ENCODE results near the gene HNMT.
"Not testable (repeated sequence)": the region's sequence is repeated elsewhere in the genome, so short reads cannot be mapped to it uniquely, and the experiment has no call there.

The HNMT gene

GRCh38 chr2:137964066-137964858 lies at the start of gene HNMT:
Gene HNMT, plus strand, starts transcription at chr2:137964473. Its CDS starts 19 bp downstream, at chr2:137964492.
- no peak for DNase-seq

DNA sequence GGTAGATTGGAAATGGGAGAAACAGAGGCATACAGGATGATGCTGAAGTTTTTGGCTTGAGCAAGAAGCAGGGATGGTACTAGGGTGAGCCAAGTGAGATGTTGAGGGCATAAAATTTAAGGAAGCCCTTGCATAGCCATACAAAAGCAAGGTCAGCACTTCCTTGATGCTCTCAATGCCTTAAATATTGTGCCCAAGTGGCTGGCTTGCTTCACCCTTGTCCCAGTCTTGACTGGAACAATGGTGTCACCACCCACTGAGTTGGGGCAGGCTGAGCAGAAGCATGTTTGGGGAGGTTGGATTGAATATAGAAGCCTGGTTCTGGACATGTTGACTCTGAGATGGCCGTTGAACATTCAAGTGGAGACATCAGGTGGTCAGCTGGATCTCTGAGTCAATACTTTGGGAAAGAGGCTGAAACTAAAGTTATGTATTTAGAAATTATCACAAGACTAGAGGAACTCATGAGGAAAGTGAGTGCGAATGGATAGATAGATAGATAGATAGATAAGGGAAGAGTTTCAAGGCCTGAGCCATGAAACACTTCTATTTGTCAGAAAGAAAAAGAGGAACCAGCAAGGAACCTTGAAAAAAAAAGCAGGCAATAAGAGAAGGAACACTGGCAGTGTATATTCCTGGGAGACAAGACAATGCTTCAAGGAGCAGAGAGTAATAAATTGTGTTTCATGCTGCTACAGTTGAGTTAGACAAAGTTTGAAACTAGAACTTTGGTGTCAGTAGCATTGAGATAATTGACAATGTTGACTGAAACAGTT lies 43.0 kb upstream of the HNMT start:
- DNase-seq: no peak

DNA sequence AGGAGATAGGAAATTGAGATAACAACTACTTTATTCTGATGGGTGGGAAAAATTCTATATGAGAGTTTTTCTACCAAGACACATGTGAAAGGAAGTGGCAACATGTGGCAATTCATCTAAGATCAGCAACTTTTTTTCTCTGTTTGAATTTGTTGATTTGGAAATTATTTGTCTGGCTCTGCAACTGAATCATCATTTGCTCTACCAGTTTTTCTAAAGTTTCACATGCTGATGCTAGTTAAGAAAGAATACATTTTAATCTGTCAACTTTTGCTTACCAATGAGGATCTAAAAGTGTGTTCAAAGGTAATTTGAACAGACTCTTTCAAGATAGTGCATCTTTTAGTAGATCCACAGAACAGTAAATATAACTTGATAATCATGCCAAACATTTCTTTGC lies 42.1 kb upstream of the HNMT start:
- not testable (repeated sequence) for DNase-seq

- DNase-seq: no peak
These were observed 40.3 kb upstream of the HNMT start for GRCh38 chr2:137924019-137924418.

DNA sequence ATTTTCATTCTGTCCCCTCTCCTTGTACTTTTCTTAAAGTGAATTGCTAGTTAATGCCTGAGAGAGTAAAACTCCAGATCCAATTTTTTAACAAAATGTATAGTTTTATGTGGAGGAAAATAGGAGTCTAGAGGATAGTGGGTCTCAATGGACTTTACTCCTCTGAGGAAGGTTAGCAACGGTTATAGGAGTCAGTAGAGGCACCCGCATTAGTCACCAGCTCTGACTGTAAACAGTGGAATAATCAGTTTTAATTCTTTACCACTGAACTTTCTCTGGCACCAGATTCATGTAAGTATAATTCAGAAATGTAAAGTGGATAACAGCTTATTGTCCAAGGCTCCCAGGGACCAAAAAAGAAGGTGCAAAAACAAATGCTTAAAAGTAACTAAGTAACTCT lies 38.7 kb upstream of the HNMT start:
- DNase-seq: no peak

- DNase-seq: no peak
These were observed 36.4 kb upstream of the HNMT start for GRCh38 chr2:137927846-137928245.

DNA sequence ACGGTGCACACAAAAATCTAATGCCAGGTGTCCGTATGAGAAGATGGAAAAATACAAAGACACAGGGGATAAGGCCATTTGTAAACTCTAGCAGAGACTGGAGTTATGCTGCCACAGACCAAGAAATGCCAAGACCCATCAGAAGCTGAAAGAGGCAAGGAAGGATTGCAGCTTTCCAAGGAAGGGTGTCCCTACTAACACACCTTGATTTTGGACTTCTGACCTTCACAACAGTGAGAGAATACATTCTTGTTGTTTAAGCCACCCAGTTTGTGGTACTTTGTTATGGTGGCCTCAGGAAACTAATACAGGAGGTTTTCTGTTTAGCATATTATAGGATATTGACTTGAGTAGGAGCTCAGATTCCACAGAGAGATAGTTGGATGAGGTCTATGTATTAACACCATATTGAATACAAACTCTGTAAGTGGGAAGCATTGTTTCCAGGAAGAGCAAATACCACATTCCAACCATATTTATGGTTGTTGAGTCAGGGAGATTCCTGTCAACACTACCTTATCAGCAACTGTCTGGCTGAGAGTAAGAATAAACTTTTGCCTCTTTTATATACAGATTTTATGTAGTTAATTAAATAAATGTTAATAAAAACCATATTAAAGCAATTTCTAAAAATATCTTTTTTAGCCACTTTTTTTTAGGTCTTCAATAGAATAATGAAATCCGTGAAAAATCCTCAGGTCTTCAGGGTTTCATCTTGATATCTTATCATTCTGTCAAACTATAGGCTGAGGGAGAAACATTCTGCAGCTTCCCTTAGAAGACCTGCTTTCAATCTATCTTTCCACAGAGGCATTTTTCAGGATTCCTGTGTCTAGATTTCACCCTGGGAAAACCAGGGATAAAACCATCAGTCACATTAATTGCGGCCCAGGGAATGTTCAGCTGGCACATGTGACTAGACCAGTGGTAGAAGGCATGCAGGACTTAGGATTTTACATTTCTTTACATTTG lies 35.4 kb upstream of the HNMT start:
- no peak for DNase-seq

- no peak for DNase-seq
These were observed 34.8 kb upstream of the HNMT start for GRCh38 chr2:137929519-137929916.

GRCh38 chr2:137930146-137930545 lies 34.1 kb upstream of the HNMT start:
- no peak for DNase-seq

DNA sequence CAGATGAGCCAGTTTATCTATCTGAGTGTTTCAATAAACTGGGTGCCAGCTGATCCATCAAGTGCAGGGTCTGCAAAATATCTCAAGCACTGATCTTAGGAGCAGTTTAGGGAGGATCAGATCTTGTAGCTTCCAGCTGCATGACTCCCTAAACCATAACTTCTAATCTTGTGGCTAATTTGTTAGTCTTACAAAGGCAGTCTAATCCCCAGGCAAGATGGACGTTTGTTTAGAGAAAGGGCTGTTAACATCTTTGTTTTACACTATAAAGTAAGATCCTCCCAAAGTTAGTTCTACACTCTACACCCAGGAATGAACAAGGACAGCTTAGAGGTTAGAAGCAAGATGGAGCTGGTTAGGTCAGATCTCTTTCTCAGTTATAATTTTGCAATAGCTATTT lies 28.7 kb upstream of the HNMT start:
- DNase-seq: no peak

- DNase-seq: no peak
These were observed 27.0 kb upstream of the HNMT start for GRCh38 chr2:137937246-137937645.

- no peak for DNase-seq
These were observed 26.5 kb upstream of the HNMT start for GRCh38 chr2:137937778-137938177.

GRCh38 chr2:137938204-137938603 lies 26.1 kb upstream of the HNMT start:
- no peak for DNase-seq

DNA sequence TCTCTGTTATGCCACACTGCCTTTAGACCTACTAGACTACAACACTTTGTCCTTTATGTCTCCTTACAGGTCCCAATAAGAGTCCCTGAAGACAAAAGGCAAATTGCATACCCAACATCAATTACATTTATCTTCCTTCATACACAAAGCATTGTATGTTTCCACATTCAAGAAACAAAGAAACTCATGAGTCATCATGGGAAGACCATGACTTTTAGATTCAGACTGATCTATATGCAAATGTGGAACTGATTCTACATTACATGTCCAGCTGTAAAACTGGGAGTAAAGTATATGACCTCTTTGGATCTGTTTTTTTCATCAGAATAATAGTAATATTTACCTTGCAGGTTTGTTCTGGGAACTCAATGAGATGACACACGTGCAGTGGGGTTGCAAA lies 25.2 kb upstream of the HNMT start:
- DNase-seq: no peak

GRCh38 chr2:137940154-137940553 lies 24.1 kb upstream of the HNMT start:
- no peak for DNase-seq

DNA sequence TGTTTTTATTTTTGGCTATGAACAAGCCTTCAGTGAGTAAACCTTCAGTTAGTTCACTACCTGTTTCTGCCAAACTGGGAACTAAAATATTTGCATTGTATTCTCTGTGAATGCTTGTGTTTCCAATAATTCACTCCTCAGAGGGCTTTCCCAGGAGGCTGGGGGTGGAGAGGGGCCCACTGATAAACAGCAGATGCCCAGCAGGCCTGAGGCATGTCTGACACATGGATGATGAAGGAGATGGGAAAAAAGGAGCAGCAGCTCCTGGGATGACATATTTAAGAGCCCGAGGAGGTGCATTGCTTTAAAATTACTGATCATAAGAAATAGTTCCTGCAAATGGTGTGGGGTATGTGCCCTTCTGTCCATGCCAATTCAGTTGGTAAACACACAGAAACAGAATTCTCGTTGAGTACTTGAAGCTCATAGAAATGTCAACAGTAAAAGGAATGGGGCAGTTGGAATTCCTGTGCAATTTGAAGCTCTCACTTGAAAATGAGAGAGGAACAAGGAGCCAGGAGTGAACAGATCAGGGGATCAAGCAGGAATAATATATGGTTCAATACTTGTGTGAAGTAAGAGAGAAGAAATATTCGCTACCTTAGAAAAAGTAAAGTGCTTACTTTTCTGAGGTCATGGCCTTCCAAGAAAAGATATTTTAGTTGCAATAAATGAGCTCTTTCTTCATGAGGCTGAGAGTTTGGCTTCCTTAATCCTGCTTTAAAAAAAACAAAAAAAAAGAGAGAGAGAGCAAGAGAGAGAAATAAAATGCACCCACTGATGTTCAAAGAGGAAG lies 22.0 kb upstream of the HNMT start:
- no peak for DNase-seq

GRCh38 chr2:137942833-137943677 lies 21.2 kb upstream of the HNMT start:
- DNase-seq: no peak

GRCh38 chr2:137943678-137944347 lies 20.5 kb upstream of the HNMT start:
- DNase-seq: no peak

DNA sequence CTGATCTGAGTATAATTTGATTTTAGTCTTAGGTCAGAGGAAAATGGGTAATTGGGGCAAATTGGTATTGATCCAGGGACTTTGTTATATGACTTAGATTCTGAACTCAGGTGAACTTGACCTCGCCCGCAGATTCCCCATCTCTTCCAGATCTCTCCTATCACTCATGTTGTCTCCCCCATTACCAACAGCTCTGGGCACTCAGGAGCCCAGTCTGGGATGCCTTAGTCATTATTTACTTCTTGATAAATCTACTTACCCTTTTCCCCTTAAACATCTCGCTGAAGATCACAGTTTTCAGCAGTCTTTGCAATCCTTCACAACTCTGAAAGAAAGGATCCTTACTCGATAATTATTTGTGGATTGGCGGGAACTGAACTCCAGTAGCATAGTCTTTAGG lies 19.6 kb upstream of the HNMT start:
- no peak for DNase-seq

DNA sequence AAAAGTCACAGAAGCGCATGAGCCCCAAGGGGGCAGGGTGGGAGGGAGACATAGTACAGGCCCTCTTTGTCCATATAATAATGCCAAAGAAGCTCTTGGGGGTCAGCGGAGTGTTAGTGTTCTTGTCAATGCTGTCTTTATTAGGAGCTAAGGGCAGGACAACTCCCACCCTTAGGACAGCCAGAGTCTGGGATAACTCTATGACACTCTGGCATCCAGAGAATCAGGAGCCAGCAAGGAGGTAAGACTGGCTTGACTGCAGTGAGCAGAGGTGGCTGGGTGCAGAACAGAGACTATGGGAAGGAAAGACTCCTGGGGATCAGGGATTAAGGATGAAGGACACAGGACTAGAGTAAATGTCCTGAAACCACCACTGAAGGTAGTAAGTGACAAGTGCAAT lies 19.0 kb upstream of the HNMT start:
- no peak for DNase-seq

DNA sequence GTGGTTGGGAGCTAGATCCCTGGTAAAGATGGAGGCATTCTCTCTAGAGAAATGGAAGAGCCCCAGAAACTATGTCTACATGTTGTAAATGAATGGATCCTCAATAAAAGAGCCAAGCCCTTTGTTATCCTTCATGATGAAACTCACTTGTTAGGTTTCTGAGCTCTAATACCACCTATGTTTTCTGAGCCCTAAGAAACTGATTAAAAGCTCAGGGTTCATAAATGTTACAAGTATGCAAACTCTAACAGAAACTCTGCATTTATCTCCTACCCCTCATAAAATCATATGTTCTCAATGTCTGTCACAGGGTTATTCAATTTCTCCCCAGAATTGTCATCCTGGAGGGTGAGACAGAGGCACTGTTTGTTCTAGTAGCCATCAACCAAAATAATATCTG lies 18.0 kb upstream of the HNMT start:
- no peak for DNase-seq

Data from NCI-H1694 (cell line).